ENCODE results near the gene LRSAM1. TPM values are rescaled to one million over a fixed set of nuclear protein-coding genes. Genes with fewer than 3 reads are reported as not detected.
A peak's percentile ranks its signal among the peaks of the same experiment; 100 is the strongest.

The LRSAM1 gene
- total and polyA plus RNA-seq, 9 of the 15 experiments (the other 6 are each of a cell fraction or from before 2014, with no cell fraction given): 0.07 to 16.2 (median 4.7) TPM

GRCh38 chr9:127492616-127493015 is 41.3 kb downstream of the LRSAM1 start:
- ATAC-seq: no peak
- Histone ChIP-seq H4K20me1 (replicated peaks; ENCODE audit: control insufficient read depth, insufficient read depth, low read length) (no peaks in the 10 kb centered on the region), H3K4me2 (ENCODE audit: insufficient read depth, low read length) (no peak overlapping the region), H2AFZ (ENCODE audit: low read depth, low read length) (no peak overlapping the region), H3K9me3 (replicated peaks; ENCODE audit: control insufficient read depth, insufficient read depth, low read depth, low read length) (no peaks in the 10 kb centered on the region), H3K4me1 (replicated peaks in 1 of 2; ENCODE audit: control insufficient read depth in 2 of 2, insufficient read depth in 2 of 2, low read length in 2 of 2) (peaks cover 6 to 30% of the 10 kb centered on the region in 2 experiments; a peak in 4 of 5 replicates), H3K27ac (ENCODE audit: extremely low read depth, low read depth, low read length) (no peak overlapping the region), H3K9me1 (ENCODE audit: control insufficient read depth, insufficient read depth, low read length) (no peaks in the 10 kb centered on the region), H3K27me3 (ENCODE audit: control insufficient read depth in 2 of 2, insufficient read depth in 2 of 2, low read length in 2 of 2) (no peaks in the 10 kb centered on the region), H3K79me2 (ENCODE audit: control insufficient read depth, insufficient read depth, low read length) (no peaks in the 10 kb centered on the region), H3K9ac (ENCODE audit: insufficient read depth in 1 of 2, low read depth in 2 of 2, low read length in 2 of 2) (peak overlapping the region in 1 of 2 experiments; percentile 26; a peak in 1 of 4 replicates), H3K4me3 (no peak overlapping the region), H3K36me3 (ENCODE audit: control insufficient read depth, insufficient read depth, low read length) (peaks cover 35% of the 10 kb centered on the region; the same call in 2 of the 3 replicates)
- TF ChIP-seq FIP1L1 (IDR thresholded peaks at IDR 0.05; ENCODE audit: low read depth, low read length, poor library complexity, severe bottlenecking) (no peak), ERF (CRISPR knock-in tag; IDR thresholded peaks at IDR 0.05) (no peak), PHB2 (IDR thresholded peaks at IDR 0.05; ENCODE audit: low read depth) (no peak), ZNF408 (CRISPR knock-in tag; IDR thresholded peaks at IDR 0.05; ENCODE audit: low read depth) (no peak), ZNF79 (CRISPR knock-in tag; IDR thresholded peaks at IDR 0.05; ENCODE audit: low read depth) (no peak), BDP1 (IDR thresholded peaks at IDR 0.05; ENCODE audit: insufficient read depth, insufficient read length) (no peak), MTA2 (IDR thresholded peaks at IDR 0.05; ENCODE audit: low read depth) (no peak), ESRRA (IDR thresholded peaks at IDR 0.05; ENCODE audit: borderline replicate concordance, low read depth) (no peak), EP400 (IDR thresholded peaks at IDR 0.05) (no peak), SMARCA4 (IDR thresholded peaks at IDR 0.05) (no peak), XRCC3 (IDR thresholded peaks at IDR 0.05) (no peak), ZNF277 (CRISPR knock-in tag; IDR thresholded peaks at IDR 0.05; ENCODE audit: borderline replicate concordance) (no peak)
- DNase-seq (ENCODE audit: extremely low read depth in 1 of 4, low spot score in 3 of 4): no peak
- no peak for FAIRE-seq
- CTCF ChIA-PET (ENCODE audit: low intra/inter-chr PET ratio): no interaction called here
- 71% methylated on average over 13 of the region's 14 CpGs for WGBS (ENCODE audit: insufficient coverage, low coverage, missing lambda C conversion rate)
- intact Hi-C loops (cut with micrococcal nuclease) (no loop called here), in situ Hi-C loops (cut with MboI) (no loop called here)
- POLR2A ChIA-PET: no interaction called here
- BruUV-seq (replicated peaks): no TSS peak

Data from K562 (cell line).